ENCODE data around the gene RASGRP1. TPM values are rescaled to one million over a fixed set of nuclear protein-coding genes. Genes with fewer than 3 reads are reported as not detected.

RASGRP1 gene
- total RNA-seq, 2 experiments from 2014 or later: 66.6 to 69.7 TPM

GRCh38 chr15:38577424-38577987, 12.9 kb upstream of the RASGRP1 start:
- ATAC-seq (ENCODE audit: poor library complexity): no peak
- Histone ChIP-seq H3K9me3 (ENCODE audit: control insufficient read depth in 1 of 2, insufficient read depth in 1 of 2, low read length in 2 of 2) (no peaks in the 10 kb centered on the region), H3K4me3 (ENCODE audit: low read length) (no peak overlapping the region), H3K36me3 (ENCODE audit: insufficient read depth, low read length) (no peaks in the 10 kb centered on the region), H3K4me1 (ENCODE audit: insufficient read depth, low read length) (peaks cover 11% of the 10 kb centered on the region), H3K27me3 (ENCODE audit: control insufficient read depth in 1 of 2, insufficient read depth in 2 of 2, low read length in 2 of 2) (no peaks in the 10 kb centered on the region), H3K27ac (ENCODE audit: low read depth in 1 of 2, low read length in 2 of 2) (peak overlapping the region in 1 of 2 donors; percentile 0)
- ChIA-PET POLR2A (interaction anchor here (0.7 kb wide), 1 partner anchor 74 kb away, joined by 6 read pairs; no protein-coding TSS in a partner anchor), CTCF (interaction anchor here (0.5 to 1.9 kb wide), 2 partner anchors 13 to 26 kb away, joined by 3 to 6 read pairs; partner anchors contain the start of gene RASGRP1)
- intact Hi-C loops (cut with DNase I, micrococcal nuclease): no loop called here
- DNase-seq: peak in 1 of 14 experiments; percentile 51
- H3K4me1 Mint-ChIP-seq (ENCODE audit: low read depth): peaks cover 32% of the 10 kb centered on the region
- no peak for TF ChIP-seq CTCF (IDR thresholded peaks at IDR 0.05)
- H3K9me3 Mint-ChIP-seq: no peaks in the 10 kb centered on the region
- peak overlapping the region; percentile 1 for H3K4me3 Mint-ChIP-seq
- peak overlapping the region; percentile 11 for H3K27ac Mint-ChIP-seq
- H3K27me3 Mint-ChIP-seq: no peaks in the 10 kb centered on the region
- H3K36me3 Mint-ChIP-seq (ENCODE audit: low read depth): no peaks in the 10 kb centered on the region

- Histone ChIP-seq H3K27me3 (ENCODE audit: control insufficient read depth in 1 of 2, insufficient read depth in 2 of 2, low read length in 2 of 2) (no peaks in the 10 kb centered on the region), H3K9me3 (ENCODE audit: control insufficient read depth in 1 of 2, insufficient read depth in 1 of 2, low read length in 2 of 2) (no peaks in the 10 kb centered on the region), H3K4me1 (ENCODE audit: insufficient read depth, low read length) (peaks cover 11% of the 10 kb centered on the region), H3K27ac (ENCODE audit: low read depth in 1 of 2, low read length in 2 of 2) (peak overlapping the region in 1 of 2 donors; percentile 0), H3K36me3 (ENCODE audit: insufficient read depth, low read length) (no peaks in the 10 kb centered on the region), H3K4me3 (ENCODE audit: low read length) (no peak overlapping the region)
- Mint-ChIP-seq H3K9me3 (no peaks in the 10 kb centered on the region), H3K27ac (peak overlapping the region; percentile 11), H3K4me3 (peak overlapping the region; percentile 1), H3K27me3 (no peaks in the 10 kb centered on the region), H3K4me1 (ENCODE audit: low read depth) (peaks cover 32% of the 10 kb centered on the region), H3K36me3 (ENCODE audit: low read depth) (peaks cover 5% of the 10 kb centered on the region)
- ChIA-PET CTCF (interaction anchor here (0.5 to 1.9 kb wide), 2 partner anchors 13 to 26 kb away, joined by 3 to 6 read pairs; partner anchors contain the start of gene RASGRP1), POLR2A (interaction anchor here (0.7 kb wide), 1 partner anchor 75 kb away, joined by 6 read pairs; no protein-coding TSS in a partner anchor)
- no peak for TF ChIP-seq CTCF (IDR thresholded peaks at IDR 0.05)
- intact Hi-C loops (cut with DNase I, micrococcal nuclease): no loop called here
- ATAC-seq (ENCODE audit: poor library complexity) (no peak), DNase-seq (peak in 1 of 14 experiments; percentile 74)
These were observed 12.2 kb upstream of the RASGRP1 start for GRCh38 chr15:38576837-38577236.

- Histone ChIP-seq H3K9me3 (ENCODE audit: control insufficient read depth in 1 of 2, insufficient read depth in 1 of 2, low read length in 2 of 2) (no peaks in the 10 kb centered on the region), H3K4me3 (ENCODE audit: low read length) (no peak overlapping the region), H3K27me3 (ENCODE audit: control insufficient read depth in 1 of 2, insufficient read depth in 2 of 2, low read length in 2 of 2) (no peaks in the 10 kb centered on the region), H3K36me3 (ENCODE audit: insufficient read depth, low read length) (no peaks in the 10 kb centered on the region), H3K4me1 (ENCODE audit: insufficient read depth, low read length) (peaks cover 11% of the 10 kb centered on the region), H3K27ac (ENCODE audit: low read depth in 1 of 2, low read length in 2 of 2) (no peak overlapping the region)
- TF ChIP-seq CTCF (IDR thresholded peaks at IDR 0.05): no peak
- Mint-ChIP-seq H3K27me3 (no peaks in the 10 kb centered on the region), H3K36me3 (ENCODE audit: low read depth) (peaks cover 6% of the 10 kb centered on the region), H3K4me1 (ENCODE audit: low read depth) (peaks cover 32% of the 10 kb centered on the region), H3K27ac (no peak overlapping the region), H3K9me3 (peaks cover under 1% of the 10 kb centered on the region), H3K4me3 (no peak overlapping the region)
- DNase-seq (no peak), ATAC-seq (ENCODE audit: poor library complexity) (no peak)
- ChIA-PET POLR2A (no interaction called here), CTCF (interaction anchor here (0.5 to 1.9 kb wide), 2 partner anchors 12 to 14 kb away, joined by 3 to 6 read pairs; partner anchors contain the start of gene RASGRP1)
- intact Hi-C loops (cut with DNase I, micrococcal nuclease): no loop called here
These were observed 11.6 kb upstream of the RASGRP1 start for GRCh38 chr15:38576261-38576660.
